ENCODE measurements around the gene LDLRAD4.

The LDLRAD4 gene

DNA sequence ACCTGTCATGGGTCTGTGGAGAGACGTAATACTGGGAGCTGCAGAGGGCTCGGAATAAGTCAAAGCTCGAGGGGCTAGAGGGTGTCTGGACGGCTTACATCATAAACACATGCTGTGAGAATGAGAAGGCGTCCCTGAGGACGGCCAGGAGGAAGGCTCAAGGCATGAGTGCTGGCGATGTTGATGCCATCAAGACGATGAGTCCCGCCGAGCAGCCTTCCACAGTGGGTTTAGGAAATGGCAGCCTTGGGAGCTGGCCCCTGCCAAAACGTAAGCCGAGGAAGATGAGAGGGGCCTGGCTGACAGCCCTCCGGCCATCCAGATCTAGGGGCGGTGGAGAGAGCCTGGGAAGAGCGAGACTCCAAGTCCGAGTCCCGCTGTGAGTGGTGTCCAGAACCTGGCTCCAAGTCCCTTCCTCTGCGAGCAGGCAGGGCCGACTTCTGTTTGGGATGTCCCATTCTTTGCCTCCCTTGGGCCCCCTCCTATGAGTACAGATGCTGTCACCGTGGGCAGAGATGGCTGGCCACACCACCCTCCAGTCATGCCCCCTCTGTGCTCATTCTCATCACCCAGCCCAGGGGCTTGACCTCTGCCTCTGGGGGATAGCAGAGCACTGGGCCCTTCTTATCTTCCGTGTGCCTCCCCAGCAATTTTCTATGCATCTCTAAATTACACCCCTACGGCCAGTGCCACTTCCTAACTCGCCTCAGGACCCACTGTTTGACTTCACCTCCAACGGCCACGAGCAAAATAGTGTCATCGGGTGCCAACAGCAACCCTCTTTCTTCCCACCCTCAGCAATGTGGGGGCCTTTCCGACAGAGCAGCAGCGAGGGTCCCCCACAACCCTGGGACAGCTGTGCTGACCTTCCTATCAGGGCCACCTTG, 332.1 kb downstream of the LDLRAD4 start:
- DNase-seq (ENCODE audit: low read depth) = no peak

DNA sequence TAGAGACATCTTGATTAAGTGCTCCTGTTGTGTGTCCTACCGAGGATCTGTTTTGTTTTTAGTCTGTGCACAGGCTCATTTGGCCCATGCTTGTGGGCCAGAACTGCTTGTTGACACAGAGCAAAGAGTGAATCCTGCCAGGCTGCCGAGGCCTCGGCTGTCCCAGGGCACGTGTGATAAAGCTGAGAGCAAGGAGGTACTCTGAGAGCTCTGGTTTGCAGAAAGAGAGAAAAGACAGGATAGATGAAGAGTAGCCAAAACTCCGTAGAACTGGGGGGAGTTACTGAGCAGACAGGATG, 332.7 kb downstream of the LDLRAD4 start:
- DNase-seq (ENCODE audit: low read depth) = no peak

DNA sequence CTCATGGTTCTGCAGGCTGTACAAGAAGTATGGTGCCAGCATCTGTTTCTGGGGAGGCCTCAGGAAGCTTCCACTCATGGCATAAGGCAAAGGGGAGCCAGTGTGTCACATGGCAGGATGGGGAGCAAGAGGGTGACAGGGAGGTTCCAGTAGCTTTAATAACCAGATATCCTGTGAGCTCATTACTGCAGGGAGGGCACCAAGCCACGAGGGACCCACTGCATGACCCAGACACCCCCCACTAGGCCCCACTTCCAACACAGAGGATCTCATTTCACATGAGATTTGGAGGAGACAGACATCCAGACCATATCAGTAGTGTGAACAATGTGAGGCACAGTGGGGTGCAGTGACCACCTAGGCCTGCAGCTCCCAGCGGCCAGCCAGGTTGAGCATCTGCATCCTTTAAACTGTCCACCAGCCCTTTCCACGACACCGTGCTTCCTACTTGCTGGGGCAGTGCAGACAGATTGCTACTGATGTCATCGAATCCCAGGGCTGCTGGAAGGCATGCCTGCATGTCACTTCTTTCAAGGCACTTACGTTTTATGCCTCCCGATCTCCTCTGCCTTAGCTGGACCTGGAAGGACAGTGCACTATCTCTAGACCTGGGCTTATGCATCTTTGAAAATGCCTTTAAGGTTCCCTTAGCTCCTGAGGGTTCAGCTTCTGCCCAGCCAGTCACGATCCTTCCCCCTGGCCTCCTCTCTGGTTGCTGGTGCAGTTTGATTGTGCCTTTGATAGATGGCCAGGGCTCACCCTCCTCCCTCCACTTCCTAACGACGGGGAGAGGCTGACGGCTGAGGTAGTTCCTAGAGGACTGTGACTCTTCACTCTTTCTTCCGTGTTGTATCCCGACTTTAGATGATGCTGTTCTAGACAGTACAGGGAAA, 333.5 kb downstream of the LDLRAD4 start:
- no peak for DNase-seq (ENCODE audit: low read depth)

DNA sequence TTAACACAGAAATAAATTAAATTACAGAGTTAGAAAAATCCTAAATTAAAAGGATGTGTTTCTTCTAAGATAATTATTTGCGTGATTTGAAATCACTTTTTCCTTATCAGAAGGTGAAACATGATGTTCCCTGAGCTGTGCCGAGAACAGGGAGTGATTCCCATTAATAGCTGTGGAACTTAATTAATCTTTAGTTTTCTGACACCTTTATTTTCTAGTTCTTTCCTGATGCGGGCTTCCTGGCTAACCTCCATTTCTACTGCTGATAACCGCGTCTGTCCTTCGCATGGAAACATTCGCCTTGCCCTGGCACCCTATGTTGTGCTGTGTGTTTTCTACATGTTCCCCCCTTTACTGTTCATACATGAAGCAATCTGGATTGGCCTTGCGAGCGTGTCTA, 334.9 kb downstream of the LDLRAD4 start:
- no peak for DNase-seq (ENCODE audit: low read depth)

DNA sequence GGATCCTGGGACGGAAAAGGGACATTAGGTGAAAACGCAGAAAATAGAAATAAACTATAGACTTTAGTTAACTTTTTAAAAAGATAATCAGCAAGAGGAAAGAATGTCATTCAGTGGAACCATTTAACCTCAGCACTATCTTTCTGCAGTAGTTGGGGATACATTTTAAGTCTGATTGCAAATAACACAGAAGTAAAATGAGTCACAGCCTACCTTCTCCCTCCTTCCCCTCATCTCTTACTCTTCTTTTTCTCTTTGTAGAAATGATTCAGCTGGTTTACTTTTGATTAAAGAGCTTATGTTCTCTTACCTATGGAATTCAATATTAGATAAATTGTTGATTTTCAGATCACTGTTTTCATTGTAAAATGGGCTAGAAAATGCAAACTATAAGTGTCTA, 336.6 kb downstream of the LDLRAD4 start:
- DNase-seq (ENCODE audit: low read depth) = no peak

DNA sequence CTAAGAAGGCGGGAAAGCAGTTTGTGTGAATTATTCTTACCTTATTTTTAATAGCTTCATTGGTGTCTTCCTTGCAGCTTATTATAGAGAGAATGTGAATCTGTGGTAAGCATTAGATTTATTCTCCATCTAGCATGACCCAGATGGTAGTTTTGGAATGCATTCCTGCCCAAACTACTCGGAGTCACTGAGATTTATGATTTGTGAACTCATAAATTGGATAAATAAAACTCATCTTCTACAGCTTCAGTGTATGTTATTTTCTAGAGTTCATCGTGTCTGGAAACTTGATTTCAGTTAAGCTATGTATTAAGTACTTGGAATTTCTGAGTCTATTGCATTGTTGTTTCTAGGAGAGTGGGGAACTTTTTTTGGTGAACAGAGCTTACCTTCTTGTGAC, 337.3 kb downstream of the LDLRAD4 start:
- no peak for DNase-seq (ENCODE audit: low read depth)

DNA sequence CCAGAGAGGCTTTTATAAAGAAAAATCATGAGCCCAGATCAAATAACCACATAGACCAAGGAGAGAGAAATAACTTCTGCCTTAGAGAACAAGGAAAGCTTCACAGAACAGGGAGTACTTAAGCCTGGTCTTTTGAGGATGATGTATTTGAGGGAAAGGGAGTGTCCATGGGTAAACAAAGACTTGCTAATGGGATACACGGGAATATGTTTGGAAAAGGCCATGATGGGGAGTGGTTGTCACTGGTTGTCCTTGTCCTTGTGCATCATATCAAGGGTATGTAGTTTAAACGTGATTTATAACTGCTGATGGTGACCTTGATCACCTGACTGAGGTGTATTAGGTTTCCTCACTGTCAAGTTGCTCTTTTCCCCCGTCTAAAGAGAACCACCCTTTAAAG, 337.9 kb downstream of the LDLRAD4 start:
- DNase-seq (ENCODE audit: low read depth) = no peak

DNA sequence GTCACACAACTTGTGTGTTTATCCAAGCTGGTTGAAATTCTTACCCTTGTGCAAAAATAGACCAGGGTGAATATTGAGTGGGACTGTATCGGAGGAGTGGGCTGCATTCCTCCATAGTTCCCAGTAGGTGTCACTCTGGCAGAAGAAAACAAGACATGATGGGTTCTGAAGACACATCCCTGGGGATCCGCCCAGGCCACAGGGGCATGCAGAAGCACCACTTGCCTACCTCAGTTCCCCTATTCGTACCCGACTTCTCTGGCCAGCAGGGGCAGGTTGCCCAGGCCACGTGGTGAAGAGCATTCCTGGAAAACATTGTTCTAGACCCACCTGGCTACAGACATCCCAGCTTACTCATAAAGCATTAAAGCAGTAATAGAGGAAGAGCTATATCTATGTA, 339.6 kb downstream of the LDLRAD4 start:
- no peak for DNase-seq (ENCODE audit: low read depth)

DNA sequence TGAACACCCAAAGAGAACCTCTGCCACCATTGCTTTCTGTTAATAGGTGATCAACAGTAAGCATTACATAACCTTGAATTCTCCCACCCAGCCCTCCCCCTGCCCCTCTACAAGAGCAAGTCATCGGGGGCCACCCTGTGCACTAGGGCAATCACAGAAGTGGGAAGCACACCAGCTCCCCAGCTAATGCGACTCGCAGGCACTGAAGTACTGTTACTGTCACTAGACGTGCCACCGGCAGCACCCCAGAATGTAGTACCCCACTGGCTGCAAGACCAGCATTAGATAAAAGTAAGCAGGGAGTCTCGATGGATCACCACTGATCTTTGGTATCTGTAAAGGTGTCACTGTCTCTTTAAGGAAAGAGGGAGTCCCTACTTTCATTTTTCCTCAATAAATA, 340.2 kb downstream of the LDLRAD4 start:
- no peak for DNase-seq (ENCODE audit: low read depth)

DNA sequence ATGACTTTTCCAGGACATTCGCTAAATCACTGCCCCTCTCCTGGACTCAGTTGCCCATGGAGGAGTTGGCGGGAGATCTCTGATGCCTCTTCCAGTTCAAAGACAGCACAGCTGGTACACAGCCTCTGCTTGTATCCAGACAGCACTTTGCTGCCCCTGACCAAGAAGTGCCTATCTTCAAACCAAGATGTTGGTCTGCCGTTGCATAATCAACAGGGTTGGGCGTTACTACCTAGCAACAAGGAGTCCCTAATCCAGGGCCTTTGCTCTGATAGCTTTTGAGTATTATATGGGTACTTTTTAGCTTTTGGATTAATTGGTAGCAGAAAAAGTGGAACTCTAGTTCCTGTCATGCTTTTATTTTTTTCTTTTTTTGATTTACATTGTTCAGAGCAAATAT, 341.2 kb downstream of the LDLRAD4 start:
- no peak for DNase-seq (ENCODE audit: low read depth)

DNA sequence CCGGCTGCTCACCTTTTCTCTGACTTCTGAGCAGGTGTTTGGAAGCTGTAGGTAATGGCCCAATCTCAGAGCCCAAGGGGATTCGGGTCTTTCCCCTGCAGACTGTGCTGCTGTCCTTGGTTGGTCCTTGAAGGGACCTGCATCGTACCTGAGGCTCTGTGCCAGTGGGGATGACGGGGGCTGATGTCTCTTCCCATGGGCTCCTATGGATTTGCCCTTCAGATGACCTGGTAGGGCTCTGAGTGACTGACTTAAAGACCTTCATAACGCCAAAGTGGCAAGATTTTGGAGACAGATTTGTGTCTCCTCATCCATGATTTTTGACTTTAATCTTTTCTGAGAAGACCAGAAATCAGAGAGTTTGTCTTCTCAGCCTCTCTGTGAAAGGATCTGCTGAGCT, 341.7 kb downstream of the LDLRAD4 start:
- DNase-seq (ENCODE audit: low read depth) = no peak

DNA sequence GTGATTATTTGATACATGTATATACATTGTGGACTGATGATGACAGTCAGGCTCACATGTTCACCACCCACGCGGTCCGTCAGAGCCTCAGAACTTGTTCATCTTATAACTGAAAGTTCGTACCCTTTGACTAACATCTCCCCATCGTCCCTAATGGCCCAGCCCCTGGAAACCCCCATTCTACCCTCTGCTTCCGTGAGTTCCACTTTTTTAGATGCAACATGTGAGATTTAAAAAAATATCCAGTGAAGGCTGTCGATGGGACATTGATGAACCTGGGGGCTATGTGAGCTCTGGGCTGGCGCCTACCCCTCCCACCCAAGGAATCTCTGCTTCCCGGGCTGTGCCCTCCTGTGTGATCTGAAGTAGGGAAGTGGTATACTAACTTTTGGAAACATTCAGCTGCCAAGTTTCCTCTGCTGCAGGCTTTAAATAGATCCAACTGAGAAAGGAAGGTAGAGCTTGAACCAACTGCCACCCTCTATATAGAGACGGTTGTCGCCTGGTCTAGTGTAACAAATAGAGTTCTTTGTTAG, 344.0 kb downstream of the LDLRAD4 start:
- no peak for DNase-seq (ENCODE audit: low read depth)

DNA sequence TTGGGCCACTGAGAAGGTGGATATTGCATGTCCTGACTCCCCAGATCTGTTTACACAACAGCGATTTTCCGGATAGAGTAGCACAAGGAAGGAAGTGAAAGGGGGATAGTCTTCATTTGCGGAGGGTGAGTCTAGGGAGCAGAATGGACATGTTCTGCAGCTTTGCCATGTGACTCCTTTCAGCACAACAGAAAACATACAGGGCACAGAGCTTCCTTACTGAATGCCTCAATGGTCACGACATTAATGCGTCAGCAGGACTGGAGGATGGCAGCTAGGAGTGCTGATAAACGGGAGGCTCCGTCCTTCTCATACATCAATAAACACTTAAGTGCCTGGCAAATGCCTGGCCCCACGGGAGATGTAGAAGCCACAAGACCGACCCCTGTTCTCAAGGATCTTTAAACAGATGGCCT, 344.8 kb downstream of the LDLRAD4 start:
- DNase-seq (ENCODE audit: low read depth) = no peak

DNA sequence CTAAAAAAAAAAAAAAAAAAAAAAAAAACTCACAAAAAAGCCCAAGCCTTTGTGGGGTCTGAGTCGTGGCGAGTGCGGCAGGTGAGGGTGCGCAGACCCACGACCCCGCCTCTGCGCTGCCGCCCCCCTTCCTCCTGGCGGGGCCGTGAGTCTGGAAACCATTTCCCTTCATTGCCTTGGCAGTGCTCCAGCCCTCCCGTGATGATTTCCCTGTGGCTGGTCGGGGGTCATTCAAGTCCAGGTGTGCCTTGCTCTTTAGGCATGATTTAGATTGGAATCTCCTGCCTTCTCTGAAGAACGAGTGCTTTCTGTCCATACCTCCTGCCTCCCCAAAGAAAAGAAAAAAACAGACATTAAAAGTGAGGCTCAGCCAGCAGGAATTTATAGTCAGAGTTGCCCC, 346.0 kb downstream of the LDLRAD4 start:
- no peak for DNase-seq (ENCODE audit: low read depth)

DNA sequence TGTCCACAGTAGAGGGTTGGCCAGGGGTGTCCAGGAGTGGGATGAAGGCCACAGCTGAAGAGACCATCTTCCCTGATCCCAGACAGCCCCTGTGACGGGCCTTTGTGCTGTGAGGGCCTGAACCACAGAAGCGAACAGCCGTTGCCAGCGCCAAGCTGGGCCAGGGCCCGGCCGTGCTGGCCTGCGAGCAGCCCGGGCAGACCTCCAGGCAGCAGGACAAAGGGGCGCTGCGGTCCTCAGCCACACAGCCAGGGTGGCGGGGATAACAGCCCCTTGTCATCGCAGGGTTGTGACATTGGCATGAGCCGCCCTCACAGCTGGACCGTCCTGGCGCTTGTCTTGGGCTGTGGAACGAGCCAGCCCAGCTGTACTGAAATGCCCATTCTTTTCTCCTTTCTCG, 346.7 kb downstream of the LDLRAD4 start:
- DNase-seq (ENCODE audit: low read depth) = no peak

DNA sequence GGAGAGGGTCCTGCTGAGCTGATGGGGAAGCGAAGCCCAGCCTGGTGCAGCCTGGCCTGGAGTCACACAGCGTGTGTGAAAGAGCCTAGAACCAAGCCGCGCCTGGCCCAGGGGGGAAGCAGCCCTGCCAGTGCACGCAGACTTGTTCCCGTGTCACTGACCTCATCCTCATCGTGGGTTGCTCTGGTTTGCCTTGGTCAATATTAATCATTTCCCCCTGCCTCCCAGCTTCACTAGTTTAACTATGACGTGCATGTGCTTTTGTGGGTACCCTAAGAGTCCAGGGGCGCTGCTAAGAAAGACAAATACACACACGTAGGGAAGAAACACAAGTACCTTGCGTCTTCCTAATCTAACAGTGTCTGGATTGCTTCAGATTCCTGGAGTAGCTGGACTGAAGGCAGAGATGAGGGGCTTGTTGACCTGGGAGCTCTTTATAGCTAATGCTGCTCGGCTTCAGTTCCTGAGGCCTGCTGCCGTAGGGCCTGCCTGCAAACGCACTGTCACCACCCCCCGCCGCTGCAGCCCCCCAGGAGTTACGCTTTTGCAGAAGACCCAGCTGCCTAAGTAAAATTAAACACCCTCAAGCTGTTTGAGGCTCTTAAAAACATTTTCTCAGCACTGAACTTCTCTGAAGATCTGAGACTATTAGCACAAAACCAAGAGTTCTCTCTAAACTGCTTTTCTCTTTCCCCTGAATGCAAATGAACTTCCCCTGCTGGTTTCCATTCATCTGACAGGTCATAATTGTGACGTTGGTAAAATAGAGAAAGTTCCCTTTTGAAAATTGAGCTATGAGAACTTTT, 348.6 kb downstream of the LDLRAD4 start:
- no peak for DNase-seq (ENCODE audit: low read depth)

DNA sequence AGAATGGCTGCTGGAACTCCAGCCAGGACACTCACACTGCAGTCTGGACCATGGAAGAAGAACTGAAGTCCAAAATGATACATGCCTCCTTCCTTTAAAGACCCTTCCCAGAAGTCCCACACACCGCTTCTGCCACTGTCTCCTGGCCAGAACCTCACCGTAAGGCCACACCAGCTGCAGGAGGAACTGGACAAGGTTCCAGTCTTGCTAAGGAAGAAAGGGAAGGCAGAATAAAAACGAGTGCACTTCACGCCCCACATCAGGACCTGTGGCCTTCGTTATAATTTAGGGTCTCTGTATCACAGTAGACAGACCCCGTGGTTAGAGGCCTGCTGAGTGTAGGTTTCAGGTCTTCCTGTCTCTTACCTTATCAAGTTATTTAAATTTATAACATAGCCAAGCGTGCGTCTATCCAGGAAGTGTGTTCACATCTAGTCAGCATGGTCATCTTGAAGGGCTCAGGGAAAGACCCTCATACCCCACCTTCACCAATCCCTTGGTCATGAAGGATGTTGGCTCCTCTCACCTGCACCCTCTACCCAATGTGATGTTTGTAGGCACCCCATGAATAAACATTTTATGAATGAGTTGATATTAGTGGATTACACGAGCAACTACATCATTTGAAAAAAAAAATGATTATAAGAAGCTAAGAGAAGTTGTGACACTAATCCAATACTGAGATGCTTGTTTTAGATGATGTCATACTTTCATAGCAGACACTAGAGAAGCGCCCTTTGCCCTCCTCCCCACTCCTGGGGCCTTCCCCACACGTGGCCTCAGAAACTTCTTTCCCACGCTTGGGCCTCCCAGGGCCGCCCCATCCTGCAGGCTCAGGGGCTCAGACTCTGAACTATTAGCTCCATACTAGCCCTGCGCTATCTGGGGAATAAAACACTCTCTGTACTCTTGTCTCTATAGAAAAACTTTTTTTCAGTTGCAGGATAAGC, 350.2 kb downstream of the LDLRAD4 start:
- DNase-seq (ENCODE audit: low read depth) = no peak

DNA sequence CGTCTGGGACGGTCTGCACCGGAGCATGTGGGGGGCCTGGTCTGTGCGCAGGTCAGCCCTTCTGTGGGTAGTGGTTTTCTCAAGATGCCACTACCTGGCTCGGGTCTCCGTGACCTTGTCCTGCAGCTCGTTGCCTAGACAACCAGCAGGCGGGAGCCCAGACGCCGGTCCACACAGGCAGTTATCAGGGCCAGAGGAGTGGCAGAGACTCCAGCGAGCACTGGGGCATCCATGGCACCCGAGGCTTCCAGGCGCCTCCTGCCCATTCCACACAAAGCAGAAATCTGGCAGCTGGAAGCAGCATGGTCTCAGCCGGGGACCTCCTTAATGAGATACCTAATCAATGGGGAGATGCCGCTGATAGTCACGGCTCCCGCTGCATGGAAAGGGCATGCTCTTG, 351.7 kb downstream of the LDLRAD4 start:
- DNase-seq (ENCODE audit: low read depth) = no peak

DNA sequence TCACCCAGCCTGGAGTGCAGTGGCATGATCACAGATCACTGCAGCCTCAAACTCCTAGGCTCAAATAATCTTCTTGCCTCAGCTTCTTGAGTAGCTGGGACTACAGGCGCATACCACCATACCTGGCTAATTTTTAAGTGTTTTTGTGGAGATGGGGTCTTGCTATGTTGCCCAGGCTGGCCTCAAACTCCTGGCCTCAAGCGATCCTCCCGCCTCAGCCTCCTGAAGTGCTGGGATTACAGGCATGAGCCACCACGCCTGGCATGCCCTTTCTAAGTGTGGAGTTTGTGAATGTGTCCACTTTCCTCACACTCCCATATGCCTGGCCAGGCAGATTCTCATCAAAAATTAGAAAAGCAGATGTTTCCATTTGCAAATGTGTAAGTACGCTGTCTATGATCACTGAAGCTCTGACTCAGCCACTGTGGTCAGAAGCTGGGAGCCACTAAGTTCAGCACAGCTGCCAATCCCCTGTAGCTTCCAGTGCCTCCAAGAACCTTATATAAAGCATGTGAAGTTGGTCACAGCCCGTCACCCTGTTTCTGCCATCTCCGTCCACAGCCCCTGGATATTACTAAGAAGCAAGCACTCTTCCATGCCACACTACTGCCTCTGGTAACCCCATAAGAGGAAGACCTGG, 352.4 kb downstream of the LDLRAD4 start:
- DNase-seq (ENCODE audit: low read depth) = no peak

DNA sequence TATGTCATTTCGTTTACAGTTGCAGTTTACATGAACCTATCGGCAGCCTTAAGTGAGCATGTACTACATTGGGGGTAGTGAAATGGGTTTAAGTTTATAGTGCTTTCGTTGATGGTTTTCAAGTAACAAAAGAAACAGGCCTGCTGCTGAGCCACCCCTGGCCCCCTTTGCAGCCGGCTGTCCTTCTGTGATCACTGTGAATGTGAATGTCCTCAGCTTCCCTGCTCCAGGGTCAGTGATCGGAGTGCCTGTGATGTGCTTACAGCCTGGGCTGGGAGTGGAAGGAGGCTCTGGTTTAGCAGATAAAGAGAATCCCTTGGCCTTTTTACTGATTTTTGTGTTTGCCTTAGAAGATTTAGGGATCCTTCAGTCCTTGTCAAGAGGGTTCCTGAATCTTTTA, 353.6 kb downstream of the LDLRAD4 start:
- no peak for DNase-seq (ENCODE audit: low read depth)

DNA sequence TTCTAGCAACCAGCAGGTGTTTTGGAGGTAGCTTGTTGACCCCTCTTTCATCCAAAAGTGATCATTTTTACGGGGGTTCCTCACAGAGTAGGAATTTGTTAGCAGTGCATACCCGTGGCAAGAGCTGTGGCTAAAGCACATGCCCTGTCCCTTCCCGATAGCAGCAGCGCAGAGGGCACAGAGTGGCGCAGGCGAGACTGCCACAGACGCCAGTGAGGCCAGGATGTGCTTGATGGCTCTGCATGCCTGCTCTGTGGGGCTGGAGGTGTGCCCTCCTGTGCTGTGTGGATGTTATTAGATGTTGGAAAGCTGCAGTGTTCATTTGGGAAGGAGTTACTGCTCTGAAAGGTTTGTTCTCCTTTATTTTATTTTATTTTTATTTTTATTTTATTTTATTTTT, 354.2 kb downstream of the LDLRAD4 start:
- no peak for DNase-seq (ENCODE audit: low read depth)

All from T follicular helper cell (primary cell).